HG03196 (cell line): ENCODE results near the gene CRMP1.

Experiments used
- ATAC-seq: cut with Tn5 transposase; IDR thresholded peaks from one replicate; pipeline ENCODE4 v1.9.1; 2021; ENCODE audit not compliant: unreplicated experiment

The CRMP1 gene

DNA sequence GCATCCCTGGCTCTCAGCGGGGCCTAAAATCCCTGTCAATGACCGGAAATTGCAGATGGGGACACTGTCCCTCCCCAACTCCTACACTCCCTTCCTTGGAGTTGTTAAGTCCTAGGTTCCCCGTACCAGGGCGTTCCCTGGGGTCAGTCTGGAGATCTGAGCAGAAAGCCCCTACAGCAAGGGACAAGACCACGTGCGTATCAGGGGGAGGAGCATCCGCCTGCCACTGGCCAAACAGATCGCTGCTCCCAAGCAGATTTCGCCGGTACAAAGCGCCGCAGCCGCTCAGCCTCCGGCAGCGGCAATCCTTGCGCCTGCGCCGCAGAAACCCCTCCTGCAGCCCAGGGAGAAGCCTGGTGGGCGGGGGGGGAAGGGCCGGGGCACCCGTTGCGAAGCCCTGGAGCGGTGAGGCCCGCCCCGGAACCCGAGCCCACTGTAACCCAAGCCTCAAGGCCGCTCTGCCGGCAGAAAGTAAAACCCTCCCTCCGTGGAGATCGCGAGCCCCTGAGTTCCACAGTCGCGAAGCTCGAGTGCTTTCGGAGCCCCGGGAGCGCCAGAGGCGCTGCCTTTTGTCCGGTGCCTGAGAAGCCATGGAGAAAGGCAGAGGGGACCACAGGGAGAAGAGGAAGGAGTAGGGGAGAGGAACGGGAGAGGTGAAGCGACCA, 2.7 kb downstream of the CRMP1 start:
- no peak for ATAC-seq

DNA sequence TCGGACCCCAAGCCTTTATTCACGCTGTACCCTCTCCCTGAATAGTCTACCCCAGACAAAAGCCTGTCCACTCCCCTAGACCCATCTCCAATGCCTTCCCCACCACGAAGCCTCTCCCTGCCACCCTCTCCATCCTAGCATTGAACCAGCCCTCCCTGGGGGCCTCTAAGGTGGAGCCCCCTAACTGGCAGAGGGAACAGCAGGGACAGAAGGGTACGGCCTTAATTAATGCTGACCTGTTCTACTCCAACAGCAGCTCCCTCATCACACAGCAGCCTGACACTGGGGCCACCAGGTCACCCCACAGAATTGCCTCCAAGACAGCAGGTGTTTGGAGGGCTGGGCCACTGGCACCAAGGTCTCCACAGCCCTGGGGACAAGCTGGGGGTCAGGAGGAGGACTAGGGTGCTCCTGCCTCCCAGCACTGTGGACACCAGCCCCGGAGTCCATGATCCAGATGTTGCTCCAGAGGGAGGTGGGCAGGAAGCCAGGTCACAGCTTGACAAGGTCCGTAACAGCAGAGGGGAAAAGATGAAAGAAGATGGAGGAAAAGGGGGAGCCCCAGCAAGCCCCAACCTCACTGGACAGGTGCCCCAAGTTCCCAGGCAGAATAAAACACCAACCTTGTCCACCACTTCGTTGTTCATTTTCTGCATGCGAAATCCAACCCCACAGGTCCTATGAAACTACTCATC, 3.7 kb downstream of the CRMP1 start:
- ATAC-seq: no peak

GRCh38 chr4:5888222-5889001, 4.5 kb downstream of the CRMP1 start:
- no peak for ATAC-seq

- ATAC-seq: no peak
Observed at GRCh38 chr4:5887361-5888221, 5.3 kb downstream of the CRMP1 start.

GRCh38 chr4:5887011-5887360, 5.9 kb downstream of the CRMP1 start:
- ATAC-seq: no peak

GRCh38 chr4:5885733-5886132, 7.2 kb downstream of the CRMP1 start:
- ATAC-seq: no peak

- ATAC-seq: no peak
Observed at GRCh38 chr4:5884796-5885195, 8.1 kb downstream of the CRMP1 start.

GRCh38 chr4:5883916-5884315, 9.0 kb downstream of the CRMP1 start:
- ATAC-seq: no peak

- ATAC-seq: no peak
Observed at GRCh38 chr4:5882947-5883346, 9.9 kb downstream of the CRMP1 start.

DNA sequence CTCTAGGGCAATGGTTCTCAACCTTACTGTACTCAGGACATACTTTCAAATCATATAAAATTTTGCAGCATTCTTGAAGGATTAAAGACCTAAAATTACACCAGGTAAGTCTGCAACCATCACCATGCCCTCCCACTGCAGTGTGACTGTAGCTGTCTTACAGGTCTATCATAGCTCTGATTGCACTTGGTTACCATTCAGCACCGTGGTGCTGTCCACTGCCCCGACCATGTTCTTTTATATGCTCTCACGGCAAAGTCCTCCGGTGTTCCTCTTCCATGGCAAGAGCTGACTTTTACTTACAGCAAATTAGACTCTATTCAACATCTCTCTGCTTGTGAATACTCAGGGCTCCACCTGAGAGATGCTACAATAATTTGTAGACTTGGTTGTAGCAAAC, 11.5 kb downstream of the CRMP1 start:
- no peak for ATAC-seq

- no peak for ATAC-seq
Observed at GRCh38 chr4:5878359-5878758, 14.5 kb downstream of the CRMP1 start.

GRCh38 chr4:5877392-5877791, 15.5 kb downstream of the CRMP1 start:
- no peak for ATAC-seq

- ATAC-seq: no peak
Observed at GRCh38 chr4:5874811-5875449, 18.0 kb downstream of the CRMP1 start.

DNA sequence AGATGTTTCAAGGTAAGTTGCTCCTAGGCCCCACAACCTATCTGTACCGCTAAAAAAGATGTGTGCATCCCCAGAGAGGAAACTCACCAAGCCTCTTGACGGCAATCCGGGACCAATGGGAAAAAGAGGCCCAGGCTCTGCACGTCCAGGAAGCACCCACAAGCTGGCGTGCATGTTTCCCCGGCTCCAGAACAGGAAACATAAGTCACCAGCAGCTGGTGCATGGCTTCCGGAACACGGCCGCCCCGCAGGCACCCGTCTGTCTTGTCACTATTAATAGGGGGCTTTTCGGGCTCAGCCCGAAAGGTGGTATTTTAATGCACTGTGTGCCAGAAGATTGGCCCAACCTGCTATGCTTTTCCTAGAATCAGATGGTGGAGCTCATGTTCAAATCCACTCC, 22.2 kb downstream of the CRMP1 start:
- ATAC-seq: no peak

- ATAC-seq: no peak
Observed at GRCh38 chr4:5869966-5870619, 22.8 kb downstream of the CRMP1 start.

DNA sequence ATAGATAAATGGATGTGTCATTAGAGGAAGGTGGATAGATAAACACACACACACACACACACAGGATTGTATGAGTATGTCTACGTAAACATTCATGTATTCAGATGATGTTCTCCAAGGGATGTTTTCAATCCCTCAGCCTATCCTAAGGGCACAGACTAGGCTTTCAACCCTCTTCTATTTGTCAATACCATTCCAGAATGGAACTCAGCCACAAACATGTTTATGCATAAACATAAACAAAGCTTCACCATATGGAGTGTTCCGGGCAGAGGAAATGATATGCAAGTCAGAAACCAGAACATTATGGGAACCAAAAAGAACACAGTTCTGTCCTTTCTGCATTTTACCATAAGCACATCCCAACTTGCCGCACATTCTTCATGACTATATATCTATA, 25.0 kb downstream of the CRMP1 start:
- no peak for ATAC-seq

GRCh38 chr4:5866841-5867813, 25.8 kb downstream of the CRMP1 start:
- ATAC-seq: no peak

DNA sequence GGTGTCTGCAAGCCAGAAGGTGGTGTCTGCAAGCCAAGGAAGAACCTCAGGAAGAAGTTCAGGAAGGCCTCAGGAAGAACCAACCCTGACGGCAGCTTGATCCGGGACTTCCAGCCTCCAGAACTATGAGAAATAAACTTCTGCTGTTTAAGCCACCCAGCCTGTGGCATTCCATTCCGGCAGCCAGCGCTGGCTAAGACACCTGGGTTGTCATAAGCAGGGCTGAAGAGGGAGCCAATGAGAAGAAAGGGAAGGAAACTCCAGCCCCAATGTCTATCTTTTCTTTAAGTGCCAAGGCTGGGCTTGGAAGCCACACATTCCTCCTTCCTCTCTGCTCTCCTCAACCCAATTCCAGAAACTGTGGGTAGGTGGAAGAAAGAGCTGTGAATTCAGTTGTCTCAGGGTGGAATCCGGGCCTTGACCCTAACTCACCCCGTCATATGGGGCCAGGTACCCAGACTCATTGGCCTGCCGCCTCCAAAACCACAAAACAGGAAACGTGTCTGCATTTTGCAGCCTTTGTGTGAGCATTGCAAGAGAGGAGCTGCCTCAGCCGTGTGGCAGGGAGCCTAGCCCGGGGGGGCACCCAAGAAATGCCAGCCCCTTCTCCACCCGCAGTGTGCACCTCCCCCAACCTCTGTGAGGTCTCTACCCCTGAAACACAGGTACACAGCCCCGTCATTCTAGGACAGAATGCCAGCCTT, 26.8 kb downstream of the CRMP1 start:
- ATAC-seq: no peak
